Ramos (cell line): Measurements from ENCODE around the gene PTPA.
"Not testable (repeated sequence)": the region's sequence is repeated elsewhere in the genome, so short reads cannot be mapped to it uniquely, and the experiment has no call there.

Source experiments
- in situ Hi-C: fragments of 300-500 bp; cut with MboI; formaldehyde crosslinking; loops from one replicate; pipeline ENCODE4 v1.14.3; 2022; ENCODE audit warnings: low sequenced_read_pairs; ENCODE audit not compliant: unreplicated experiment

Gene PTPA

GRCh38 chr9:129146441-129146941, 35.3 kb downstream of the PTPA start:
- in situ Hi-C loops = loop anchor here (25.0 kb wide), 1 partner anchor 641 kb away; no protein-coding TSS in a partner anchor

- in situ Hi-C loops = loop anchor here (25.0 kb wide), 1 partner anchor 639 kb away; no protein-coding TSS in a partner anchor
These were observed 37.4 kb downstream of the PTPA start for GRCh38 chr9:129148463-129149204.

- in situ Hi-C loops = loop anchor here (25.0 kb wide), 1 partner anchor 638 kb away; no protein-coding TSS in a partner anchor
These were observed 38.2 kb downstream of the PTPA start for GRCh38 chr9:129149442-129149841.

GRCh38 chr9:129150122-129150521, 38.9 kb downstream of the PTPA start:
- in situ Hi-C loops = no loop called here

- in situ Hi-C loops = no loop called here
These were observed 39.5 kb downstream of the PTPA start for GRCh38 chr9:129150672-129151211.

GRCh38 chr9:129151469-129151868, 40.3 kb downstream of the PTPA start:
- in situ Hi-C loops = no loop called here

GRCh38 chr9:129154866-129155477, 43.8 kb downstream of the PTPA start:
- in situ Hi-C loops = no loop called here

- in situ Hi-C loops = no loop called here
These were observed 44.9 kb downstream of the PTPA start for GRCh38 chr9:129156163-129156562.

- in situ Hi-C loops = no loop called here
These were observed 49.7 kb downstream of the PTPA start for GRCh38 chr9:129160712-129161533.

GRCh38 chr9:129161534-129161837, 50.3 kb downstream of the PTPA start:
- in situ Hi-C loops = no loop called here

- in situ Hi-C loops = no loop called here
These were observed 51.4 kb downstream of the PTPA start for GRCh38 chr9:129162497-129163197.

GRCh38 chr9:129163198-129163670, 52.0 kb downstream of the PTPA start:
- in situ Hi-C loops = not testable (repeated sequence)

GRCh38 chr9:129163753-129164152, 52.5 kb downstream of the PTPA start:
- in situ Hi-C loops = no loop called here

GRCh38 chr9:129164246-129164930, 53.2 kb downstream of the PTPA start:
- in situ Hi-C loops = no loop called here

GRCh38 chr9:129165198-129165597, 54.0 kb downstream of the PTPA start:
- in situ Hi-C loops = no loop called here

- in situ Hi-C loops = no loop called here
These were observed 55.7 kb downstream of the PTPA start for GRCh38 chr9:129166623-129167557.

- in situ Hi-C loops = no loop called here
These were observed 59.0 kb downstream of the PTPA start for GRCh38 chr9:129170229-129170628.
